ENCODE measurements around the gene ZBTB46.
A peak's percentile ranks its signal among the peaks of the same experiment; 100 is the strongest.

ZBTB46 gene

DNA sequence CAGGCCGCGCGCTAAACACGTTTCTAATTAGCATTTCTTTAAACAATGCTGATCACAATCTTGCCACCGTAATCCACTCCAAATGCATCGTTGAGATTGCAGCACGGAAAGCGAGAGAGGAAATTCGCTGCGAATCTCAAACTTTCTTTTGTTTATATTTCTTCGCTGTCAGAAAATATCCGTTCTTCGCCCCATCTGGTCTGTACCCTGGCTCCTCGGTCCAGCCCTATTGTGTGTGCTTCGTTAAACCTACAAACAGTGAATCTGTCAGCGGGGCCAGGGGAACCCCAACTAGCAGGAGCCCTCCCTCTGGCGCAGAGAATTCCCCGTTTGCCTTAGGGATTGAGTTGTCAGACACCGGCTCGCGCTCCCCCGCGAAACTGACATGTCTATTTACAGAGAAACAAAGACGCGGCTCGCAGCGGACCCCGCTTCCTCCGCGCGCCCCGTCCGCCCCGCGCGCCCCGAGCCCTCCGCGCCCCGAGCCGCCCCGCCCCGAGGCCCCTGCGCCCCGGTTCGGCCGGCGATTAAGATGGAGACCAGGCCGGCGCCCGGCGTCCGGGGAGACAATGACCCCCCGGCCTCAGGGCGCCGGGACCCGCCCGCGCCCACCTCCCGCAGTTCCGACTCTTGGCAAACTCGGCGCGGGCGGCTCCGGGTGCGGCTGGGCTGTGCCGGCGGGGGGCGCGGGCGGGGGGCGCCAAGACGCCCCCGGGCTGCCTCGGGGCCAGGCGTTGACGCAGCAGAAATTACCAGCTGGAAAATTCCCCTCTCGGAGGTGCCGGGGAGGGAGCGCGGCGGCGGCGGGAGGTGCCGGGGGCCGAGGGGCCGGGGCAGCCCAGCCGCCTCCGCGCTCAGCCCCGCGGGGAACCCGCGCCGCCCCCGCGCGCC, 874 bp downstream of the ZBTB46 start:
- Histone ChIP-seq H3K4me1 (ENCODE audit: control insufficient read depth in 5 of 5, insufficient read depth in 5 of 5, low read length in 5 of 5) (peaks cover 5 to 70% (median 34%) of the 10 kb centered on the region in 5 donors), H3K27me3 (ENCODE audit: control insufficient read depth in 5 of 5, insufficient read depth in 4 of 5, low read length in 5 of 5) (peaks cover 0 to 18% (median 3%) of the 10 kb centered on the region in 5 donors), H3K4me3 (ENCODE audit: low read depth in 1 of 5, low read length in 5 of 5) (peak overlapping the region; percentile 63 to 78 (median 75)), H3K27ac (ENCODE audit: low read depth, low read length) (peak overlapping the region; percentile 51), H3K36me3 (ENCODE audit: control insufficient read depth in 5 of 5, insufficient read depth in 5 of 5, low read length in 5 of 5) (peaks cover 0 to 3% (median 0%) of the 10 kb centered on the region in 5 donors), H3K9ac (ENCODE audit: low read length in 5 of 5) (peak overlapping the region in 4 of 5 donors; percentile 38 to 76 (median 67)), H3K9me3 (ENCODE audit: control insufficient read depth in 5 of 5, low read length in 5 of 5) (no peaks in the 10 kb centered on the region)

DNA sequence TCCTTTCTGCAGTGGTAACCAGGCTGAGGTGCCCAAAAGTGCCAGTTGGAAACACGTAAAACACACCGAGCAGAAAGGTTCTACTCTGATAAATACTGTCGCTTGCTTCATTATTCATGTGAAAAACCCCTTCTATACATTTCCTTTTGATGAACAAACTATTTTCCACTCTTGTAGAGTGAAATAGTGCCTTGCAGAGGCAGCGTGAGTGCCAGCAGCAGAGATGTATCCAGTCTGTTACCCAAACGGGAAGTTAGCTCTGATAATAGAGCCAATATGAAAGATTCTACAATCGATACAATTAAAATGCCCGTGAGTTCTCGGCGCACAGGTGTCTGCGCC, 1.5 kb downstream of the ZBTB46 start:
- Histone ChIP-seq H3K9ac (ENCODE audit: low read length in 5 of 5) (peak overlapping the region in 4 of 5 donors; percentile 38 to 76 (median 67)), H3K4me3 (ENCODE audit: low read depth in 1 of 5, low read length in 5 of 5) (peak overlapping the region; percentile 63 to 78 (median 75)), H3K4me1 (ENCODE audit: control insufficient read depth in 5 of 5, insufficient read depth in 5 of 5, low read length in 5 of 5) (peaks cover 5 to 64% (median 28%) of the 10 kb centered on the region in 5 donors), H3K27ac (ENCODE audit: low read depth, low read length) (peak overlapping the region; percentile 51), H3K36me3 (ENCODE audit: control insufficient read depth in 5 of 5, insufficient read depth in 5 of 5, low read length in 5 of 5) (peaks cover 0 to 3% (median 0%) of the 10 kb centered on the region in 5 donors), H3K27me3 (ENCODE audit: control insufficient read depth in 5 of 5, insufficient read depth in 4 of 5, low read length in 5 of 5) (peaks cover 0 to 18% (median 3%) of the 10 kb centered on the region in 5 donors), H3K9me3 (ENCODE audit: control insufficient read depth in 5 of 5, low read length in 5 of 5) (no peaks in the 10 kb centered on the region)

DNA sequence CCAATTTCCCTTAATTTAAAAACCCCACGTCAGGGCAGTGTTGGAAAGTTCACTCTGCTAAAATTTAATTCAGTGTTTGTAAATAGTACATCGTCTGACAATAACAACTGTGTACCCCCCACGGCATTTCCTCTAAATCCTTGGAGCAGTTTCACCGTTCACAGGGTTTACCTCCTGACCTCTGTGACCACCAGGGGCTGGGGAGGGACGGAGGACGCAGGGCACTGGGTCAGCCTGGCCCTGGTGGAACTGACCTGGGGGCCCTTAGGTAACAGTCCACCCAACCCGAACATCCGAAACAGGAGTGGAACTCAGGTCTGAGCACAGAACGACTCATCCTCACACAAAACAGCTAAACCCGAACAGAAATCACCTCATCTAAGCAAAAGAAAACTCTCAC, 2.1 kb downstream of the ZBTB46 start:
- peak overlapping the region; percentile 51 for H3K27ac ChIP-seq (ENCODE audit: low read depth, low read length)
- peak overlapping the region in 1 of 5 donors; percentile 76 for H3K9ac ChIP-seq (ENCODE audit: low read length in 5 of 5)
- peak overlapping the region in 4 of 5 donors; percentile 63 to 78 (median 75) for H3K4me3 ChIP-seq (ENCODE audit: low read depth in 1 of 5, low read length in 5 of 5)
- H3K36me3 ChIP-seq (ENCODE audit: control insufficient read depth in 5 of 5, insufficient read depth in 5 of 5, low read length in 5 of 5) = peaks cover 0 to 3% (median 0%) of the 10 kb centered on the region in 5 donors
- H3K27me3 ChIP-seq (ENCODE audit: control insufficient read depth in 5 of 5, insufficient read depth in 4 of 5, low read length in 5 of 5) = peaks cover 0 to 18% (median 3%) of the 10 kb centered on the region in 5 donors
- H3K4me1 ChIP-seq (ENCODE audit: control insufficient read depth in 5 of 5, insufficient read depth in 5 of 5, low read length in 5 of 5) = peaks cover 5 to 63% (median 22%) of the 10 kb centered on the region in 5 donors
- H3K9me3 ChIP-seq (ENCODE audit: control insufficient read depth in 5 of 5, low read length in 5 of 5) = no peaks in the 10 kb centered on the region

DNA sequence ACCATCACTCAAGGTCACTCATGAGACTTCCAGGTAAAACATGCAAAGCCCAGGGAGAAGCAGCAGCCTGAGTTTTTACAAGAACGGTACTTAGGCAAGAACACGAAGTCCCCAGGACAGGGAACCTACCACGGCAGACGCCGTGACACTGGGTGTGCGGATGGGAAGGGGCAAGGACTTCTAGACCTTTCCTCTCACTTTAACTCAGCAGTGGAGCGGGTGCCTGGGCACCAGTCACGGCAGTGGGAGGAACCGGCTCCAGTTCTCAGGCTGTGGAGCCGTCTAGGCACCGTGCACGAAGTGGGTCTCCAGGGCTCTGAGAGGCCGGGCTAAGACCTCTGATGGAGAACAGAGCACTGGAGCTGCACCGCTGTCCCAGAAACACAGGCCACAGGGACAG, 2.5 kb downstream of the ZBTB46 start:
- Histone ChIP-seq H3K27ac (ENCODE audit: low read depth, low read length) (peak overlapping the region; percentile 51), H3K9ac (ENCODE audit: low read length in 5 of 5) (peak overlapping the region in 1 of 5 donors; percentile 51)

DNA sequence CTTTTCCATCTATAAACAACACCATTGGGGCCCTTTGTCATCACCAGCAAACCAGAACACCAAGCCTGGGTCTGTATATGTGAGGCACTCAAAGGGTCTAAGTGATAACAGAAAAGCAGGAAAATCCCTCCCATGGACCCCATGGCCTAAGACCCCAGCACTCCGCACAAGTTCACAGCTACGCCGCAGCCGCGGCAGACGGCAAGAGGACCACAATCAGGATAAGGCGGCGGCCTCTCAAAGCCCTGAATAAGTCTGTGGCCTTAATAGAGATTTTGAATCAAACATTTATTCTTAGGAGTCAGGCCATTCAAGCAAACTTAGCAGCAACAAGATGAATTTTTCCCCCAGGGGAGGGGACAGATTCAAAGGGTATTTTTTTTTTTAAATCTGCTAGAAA, 2.9 kb downstream of the ZBTB46 start:
- Histone ChIP-seq H3K36me3 (ENCODE audit: control insufficient read depth in 5 of 5, insufficient read depth in 5 of 5, low read length in 5 of 5) (peaks cover 0 to 3% (median 0%) of the 10 kb centered on the region in 5 donors), H3K9ac (ENCODE audit: low read length in 5 of 5) (no peak overlapping the region), H3K27me3 (ENCODE audit: control insufficient read depth in 5 of 5, insufficient read depth in 4 of 5, low read length in 5 of 5) (peaks cover 0 to 18% (median 3%) of the 10 kb centered on the region in 5 donors), H3K4me1 (ENCODE audit: control insufficient read depth in 5 of 5, insufficient read depth in 5 of 5, low read length in 5 of 5) (peaks cover 5 to 62% (median 22%) of the 10 kb centered on the region in 5 donors), H3K9me3 (ENCODE audit: control insufficient read depth in 5 of 5, low read length in 5 of 5) (no peaks in the 10 kb centered on the region), H3K4me3 (ENCODE audit: low read depth in 1 of 5, low read length in 5 of 5) (peak overlapping the region in 2 of 5 donors; percentile 63 to 78), H3K27ac (ENCODE audit: low read depth, low read length) (peak overlapping the region; percentile 51)

More for the DNA sequence above, 2.5 kb downstream of the ZBTB46 start:
- H3K9me3 ChIP-seq (ENCODE audit: control insufficient read depth in 5 of 5, low read length in 5 of 5) = no peaks in the 10 kb centered on the region
- H3K36me3 ChIP-seq (ENCODE audit: control insufficient read depth in 5 of 5, insufficient read depth in 5 of 5, low read length in 5 of 5) = peaks cover 0 to 3% (median 0%) of the 10 kb centered on the region in 5 donors
- peaks cover 0 to 18% (median 3%) of the 10 kb centered on the region in 5 donors for H3K27me3 ChIP-seq (ENCODE audit: control insufficient read depth in 5 of 5, insufficient read depth in 4 of 5, low read length in 5 of 5)
- H3K4me1 ChIP-seq (ENCODE audit: control insufficient read depth in 5 of 5, insufficient read depth in 5 of 5, low read length in 5 of 5) = peaks cover 5 to 63% (median 22%) of the 10 kb centered on the region in 5 donors
- peak overlapping the region in 3 of 5 donors; percentile 63 to 78 (median 75) for H3K4me3 ChIP-seq (ENCODE audit: low read depth in 1 of 5, low read length in 5 of 5)

GRCh38 chr20:63826753-63827152, 4.3 kb downstream of the ZBTB46 start:
- H3K4me1 ChIP-seq (ENCODE audit: control insufficient read depth in 5 of 5, insufficient read depth in 5 of 5, low read length in 5 of 5) = peaks cover 5 to 66% (median 13%) of the 10 kb centered on the region in 5 donors
- H3K36me3 ChIP-seq (ENCODE audit: control insufficient read depth in 5 of 5, insufficient read depth in 5 of 5, low read length in 5 of 5) = peaks cover 0 to 3% (median 0%) of the 10 kb centered on the region in 5 donors
- H3K27me3 ChIP-seq (ENCODE audit: control insufficient read depth in 5 of 5, insufficient read depth in 4 of 5, low read length in 5 of 5) = peaks cover 0 to 18% (median 3%) of the 10 kb centered on the region in 5 donors
- H3K9me3 ChIP-seq (ENCODE audit: control insufficient read depth in 5 of 5, low read length in 5 of 5) = no peaks in the 10 kb centered on the region
- peak overlapping the region in 1 of 5 donors; percentile 11 for H3K9ac ChIP-seq (ENCODE audit: low read length in 5 of 5)
- no peak overlapping the region for H3K27ac ChIP-seq (ENCODE audit: low read depth, low read length)
- peak overlapping the region in 3 of 5 donors; percentile 40 to 45 (median 40) for H3K4me3 ChIP-seq (ENCODE audit: low read depth in 1 of 5, low read length in 5 of 5)

DNA sequence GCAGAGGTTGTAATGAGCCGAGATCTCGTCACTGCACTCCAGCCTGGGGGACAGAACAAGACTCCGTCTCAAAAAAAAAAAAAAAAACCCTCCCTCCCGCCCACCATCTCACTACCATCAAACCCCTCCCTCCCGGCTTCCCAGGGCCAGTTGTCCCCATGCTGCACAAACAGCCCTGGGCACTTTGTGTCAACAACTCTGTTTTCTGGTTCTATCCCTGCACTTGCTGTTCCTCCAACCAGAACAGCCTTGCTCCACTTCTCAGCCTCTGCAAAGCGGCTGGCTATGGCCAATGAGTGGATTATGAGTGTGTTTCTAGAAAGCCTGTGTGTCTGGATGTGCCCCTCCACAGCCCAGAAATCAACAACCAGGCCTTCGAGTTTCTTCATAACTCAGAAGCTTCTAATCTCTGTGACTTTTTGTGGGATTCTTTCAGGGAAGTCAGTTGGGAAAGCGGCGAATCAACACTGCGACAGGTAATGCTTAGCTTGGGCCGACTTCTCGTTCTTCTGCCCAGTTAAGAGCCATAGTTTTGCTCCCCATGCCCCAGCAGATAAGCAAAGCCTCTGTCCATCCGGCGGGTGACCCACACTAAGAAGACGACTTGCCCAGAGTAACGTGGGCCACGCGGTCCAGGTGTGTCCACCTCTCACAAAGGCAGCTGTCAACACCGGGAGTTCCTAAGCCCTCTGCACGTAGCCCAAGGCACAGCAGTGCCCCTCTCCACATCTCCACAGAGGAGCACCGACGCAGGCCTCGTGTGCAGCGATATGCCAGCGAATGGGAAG, 5.5 kb downstream of the ZBTB46 start:
- H3K27me3 ChIP-seq (ENCODE audit: control insufficient read depth in 5 of 5, insufficient read depth in 4 of 5, low read length in 5 of 5) = peaks cover 0 to 18% (median 3%) of the 10 kb centered on the region in 5 donors
- no peak overlapping the region for H3K4me3 ChIP-seq (ENCODE audit: low read depth in 1 of 5, low read length in 5 of 5)
- H3K36me3 ChIP-seq (ENCODE audit: control insufficient read depth in 5 of 5, insufficient read depth in 5 of 5, low read length in 5 of 5) = peaks cover 0 to 3% (median 0%) of the 10 kb centered on the region in 5 donors
- no peaks in the 10 kb centered on the region for H3K9me3 ChIP-seq (ENCODE audit: control insufficient read depth in 5 of 5, low read length in 5 of 5)
- H3K27ac ChIP-seq (ENCODE audit: low read depth, low read length) = no peak overlapping the region
- H3K4me1 ChIP-seq (ENCODE audit: control insufficient read depth in 5 of 5, insufficient read depth in 5 of 5, low read length in 5 of 5) = peaks cover 5 to 66% (median 12%) of the 10 kb centered on the region in 5 donors
- no peak overlapping the region for H3K9ac ChIP-seq (ENCODE audit: low read length in 5 of 5)

- H3K4me3 ChIP-seq (ENCODE audit: low read depth in 1 of 5, low read length in 5 of 5) = no peak overlapping the region
Observed at GRCh38 chr20:63823691-63824311, 7.3 kb downstream of the ZBTB46 start.

GRCh38 chr20:63822276-63822696, 8.8 kb downstream of the ZBTB46 start:
- peaks cover 0 to 6% (median 3%) of the 10 kb centered on the region in 5 donors for H3K27me3 ChIP-seq (ENCODE audit: control insufficient read depth in 5 of 5, insufficient read depth in 4 of 5, low read length in 5 of 5)
- H3K4me1 ChIP-seq (ENCODE audit: control insufficient read depth in 5 of 5, insufficient read depth in 5 of 5, low read length in 5 of 5) = peaks cover 3 to 54% (median 11%) of the 10 kb centered on the region in 5 donors
- H3K27ac ChIP-seq (ENCODE audit: low read depth, low read length) = no peak overlapping the region
- peaks cover 0 to 6% (median 3%) of the 10 kb centered on the region in 5 donors for H3K36me3 ChIP-seq (ENCODE audit: control insufficient read depth in 5 of 5, insufficient read depth in 5 of 5, low read length in 5 of 5)
- no peak overlapping the region for H3K4me3 ChIP-seq (ENCODE audit: low read depth in 1 of 5, low read length in 5 of 5)
- no peak overlapping the region for H3K9ac ChIP-seq (ENCODE audit: low read length in 5 of 5)
- H3K9me3 ChIP-seq (ENCODE audit: control insufficient read depth in 5 of 5, low read length in 5 of 5) = no peaks in the 10 kb centered on the region

More at GRCh38 chr20:63823691-63824311, 7.3 kb downstream of the ZBTB46 start:
- Histone ChIP-seq H3K4me1 (ENCODE audit: control insufficient read depth in 5 of 5, insufficient read depth in 5 of 5, low read length in 5 of 5) (peaks cover 3 to 65% (median 11%) of the 10 kb centered on the region in 5 donors), H3K27me3 (ENCODE audit: control insufficient read depth in 5 of 5, insufficient read depth in 4 of 5, low read length in 5 of 5) (peaks cover 0 to 9% (median 3%) of the 10 kb centered on the region in 5 donors), H3K9me3 (ENCODE audit: control insufficient read depth in 5 of 5, low read length in 5 of 5) (no peaks in the 10 kb centered on the region), H3K27ac (ENCODE audit: low read depth, low read length) (peak overlapping the region; percentile 13), H3K36me3 (ENCODE audit: control insufficient read depth in 5 of 5, insufficient read depth in 5 of 5, low read length in 5 of 5) (peaks cover 0 to 3% (median 0%) of the 10 kb centered on the region in 5 donors), H3K9ac (ENCODE audit: low read length in 5 of 5) (no peak overlapping the region)

All from subcutaneous abdominal adipose tissue (tissue), 5 donors.